ENCODE results near the gene RAB23. TPM values are rescaled to one million over a fixed set of nuclear protein-coding genes. Genes with fewer than 3 reads are reported as not detected.

Gene RAB23
- total RNA-seq, 1 donor from 2014 or later: 38.7 TPM

DNA sequence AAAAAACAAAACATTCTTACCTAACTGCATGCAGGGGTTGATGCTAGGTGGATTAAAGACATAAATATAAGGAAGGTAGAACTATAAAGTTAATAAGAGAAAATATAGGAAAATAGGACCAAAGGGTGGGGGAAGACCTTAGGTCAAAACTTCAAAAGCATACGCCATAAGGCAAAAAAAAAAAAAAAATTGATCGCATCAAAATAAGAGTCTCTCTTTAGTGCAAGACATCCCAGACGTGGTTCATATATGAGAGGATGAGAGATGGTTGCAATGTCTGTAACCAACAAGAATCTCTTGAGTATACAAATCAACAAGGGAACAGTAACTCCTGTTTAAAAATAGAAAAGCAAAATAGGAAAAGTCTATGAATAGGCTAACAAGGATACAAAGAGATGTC lies 41.5 kb downstream of the RAB23 start:
- no peak for DNase-seq

DNA sequence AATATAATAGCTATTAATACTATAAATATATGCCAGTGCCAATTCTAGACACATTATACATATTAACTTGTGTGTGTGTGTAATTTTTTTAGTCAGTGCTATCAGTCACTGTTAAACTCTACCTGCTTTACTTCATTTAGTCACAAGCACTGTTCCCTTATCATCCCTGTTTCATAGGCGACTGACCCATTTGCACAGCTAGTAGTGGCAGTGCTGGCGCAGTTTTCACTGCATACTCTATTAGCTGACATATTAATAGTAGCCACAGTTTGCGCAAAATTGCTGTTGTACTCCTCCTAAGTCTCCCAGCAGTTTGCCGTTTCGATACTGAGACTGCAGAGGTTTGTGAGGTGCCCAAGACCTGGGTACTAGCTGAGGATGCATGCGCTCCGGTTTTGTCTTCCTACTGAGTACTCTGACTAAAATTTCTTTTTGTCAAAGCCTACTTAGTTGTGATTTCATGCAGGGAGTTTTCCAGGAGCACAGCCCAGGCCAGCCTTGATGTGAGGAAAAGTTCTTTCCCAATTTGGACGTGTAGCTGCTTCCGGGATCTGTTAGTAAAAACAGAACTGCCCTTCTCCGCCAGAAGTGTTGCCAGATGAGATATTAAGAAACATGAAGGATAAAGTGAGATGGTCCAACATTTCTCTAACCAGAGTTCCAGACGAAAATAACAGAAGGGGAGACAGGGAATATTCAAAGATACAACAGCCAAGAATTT lies 44.4 kb downstream of the RAB23 start:
- DNase-seq: peak; percentile 61

DNA sequence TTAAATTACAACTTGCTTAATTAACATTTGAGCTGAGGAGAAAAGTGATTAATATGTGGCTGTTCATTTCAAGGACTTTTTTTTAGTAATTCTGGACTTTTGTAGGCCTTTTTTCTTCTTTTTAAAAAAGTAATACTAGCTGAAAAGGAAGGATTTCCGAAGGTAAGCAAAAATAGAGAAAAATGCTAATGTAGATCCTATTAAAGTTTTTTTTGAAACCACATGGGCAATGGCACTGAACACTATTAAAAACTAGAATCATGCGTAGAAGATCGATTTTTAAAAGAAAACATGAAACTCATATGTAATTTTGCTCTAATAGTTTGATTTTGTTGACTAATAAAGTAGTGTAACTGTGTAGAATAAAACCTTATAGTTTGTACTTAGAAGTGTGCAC lies 47.6 kb downstream of the RAB23 start:
- no peak for DNase-seq

GRCh38 chr6:57173886-57174510 lies 48.1 kb downstream of the RAB23 start:
- DNase-seq: peak; percentile 17

- DNase-seq: peak; percentile 42
Observed at GRCh38 chr6:57173056-57173885, 48.8 kb downstream of the RAB23 start.

DNA sequence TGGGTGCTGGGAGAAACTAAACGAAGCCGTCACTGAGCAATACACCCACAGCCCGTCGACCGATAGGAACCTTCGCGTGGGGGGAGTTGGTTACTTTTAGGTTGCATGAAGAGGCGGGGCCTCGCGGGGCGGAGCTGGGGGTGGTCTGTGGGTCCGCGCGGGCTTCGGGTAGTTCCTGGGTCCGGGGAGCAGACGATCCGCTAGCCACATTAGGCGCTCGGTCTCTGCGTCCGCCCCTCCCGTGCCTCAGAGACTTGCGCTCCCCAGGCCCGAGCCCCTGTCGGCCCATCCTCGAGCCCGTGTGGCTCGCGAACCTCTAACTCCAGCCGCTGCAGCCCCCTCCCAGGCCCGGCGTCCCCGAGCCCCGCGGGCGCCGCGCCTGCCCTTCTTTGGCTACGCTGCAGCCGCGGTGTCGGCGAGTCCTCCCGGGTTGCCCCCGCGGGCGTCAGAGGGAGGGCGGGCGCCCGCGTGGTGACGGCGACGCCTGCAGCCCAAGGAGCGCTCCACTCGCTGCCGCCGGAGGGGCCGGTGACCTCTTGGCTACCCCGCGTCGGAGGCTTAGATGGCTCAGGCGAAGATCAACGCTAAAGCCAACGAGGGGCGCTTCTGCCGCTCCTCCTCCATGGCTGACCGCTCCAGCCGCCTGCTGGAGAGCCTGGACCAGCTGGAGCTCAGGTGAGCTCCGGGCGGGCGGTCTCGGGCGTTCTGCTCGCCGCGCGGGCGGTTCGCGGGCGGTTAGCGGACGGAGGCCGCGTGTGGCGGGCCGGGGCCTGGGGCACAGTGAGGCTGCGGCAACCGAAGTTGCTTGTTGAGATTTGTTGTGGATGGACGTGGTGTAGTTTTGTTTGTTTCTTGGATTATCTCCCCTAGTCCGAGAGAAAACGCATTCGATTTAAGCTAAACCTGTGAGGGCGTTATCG lies 49.7 kb downstream of the RAB23 start, which contains the start of gene BAG2:
Gene BAG2, plus strand, starts transcription at position 191 of the 920 bp plus-strand sequence. Its CDS starts 372 bp downstream, at position 563.
- peak; percentile 91 for DNase-seq

GRCh38 chr6:57165080-57165479 lies 57.0 kb downstream of the RAB23 start:
- no peak for DNase-seq

GRCh38 chr6:57163956-57164355 lies 58.2 kb downstream of the RAB23 start:
- DNase-seq: no peak

- no peak for DNase-seq
Observed at GRCh38 chr6:57162516-57162915, 59.6 kb downstream of the RAB23 start.

DNA sequence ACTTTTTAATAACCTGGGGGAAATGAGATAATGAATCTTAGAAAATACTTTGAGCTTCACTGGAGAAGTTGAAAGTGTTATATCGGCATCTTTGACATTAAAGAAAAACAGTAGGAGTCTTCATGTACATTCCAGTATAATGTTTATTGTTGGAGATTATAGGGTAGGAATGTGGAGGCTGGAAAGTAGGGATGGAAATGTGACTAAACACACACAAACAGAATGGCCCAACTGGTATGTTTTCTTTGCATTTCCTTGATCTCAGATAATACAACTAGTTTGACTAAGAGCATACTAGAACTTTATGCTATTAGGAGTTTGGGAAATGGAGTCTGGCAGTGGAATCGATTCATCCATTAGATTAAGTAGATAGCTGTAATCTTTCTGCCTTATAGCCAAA lies 60.1 kb downstream of the RAB23 start:
- DNase-seq: no peak

- DNase-seq: no peak
Observed at GRCh38 chr6:57159127-57159526, 63.0 kb downstream of the RAB23 start.

- DNase-seq: no peak
Observed at GRCh38 chr6:57158658-57159057, 63.4 kb downstream of the RAB23 start.

- DNase-seq: no peak
Observed at GRCh38 chr6:57147955-57148858, 73.9 kb downstream of the RAB23 start.

DNA sequence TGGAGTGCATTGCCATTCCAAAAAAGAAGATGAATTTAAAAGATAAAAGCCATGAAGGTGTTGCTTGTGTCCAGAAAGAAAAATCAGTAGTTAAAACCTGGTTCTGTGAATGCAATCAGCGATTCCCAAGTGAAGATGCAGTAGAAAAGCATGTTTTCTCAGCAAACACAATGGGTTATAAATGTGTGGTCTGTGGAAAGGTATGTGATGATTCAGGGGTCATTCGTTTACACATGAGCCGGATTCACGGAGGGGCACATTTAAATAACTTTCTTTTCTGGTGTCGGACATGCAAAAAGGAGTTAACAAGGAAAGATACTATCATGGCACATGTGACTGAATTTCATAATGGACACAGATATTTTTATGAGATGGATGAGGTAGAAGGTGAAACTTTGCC lies 74.7 kb downstream of the RAB23 start:
- no peak for DNase-seq

DNA sequence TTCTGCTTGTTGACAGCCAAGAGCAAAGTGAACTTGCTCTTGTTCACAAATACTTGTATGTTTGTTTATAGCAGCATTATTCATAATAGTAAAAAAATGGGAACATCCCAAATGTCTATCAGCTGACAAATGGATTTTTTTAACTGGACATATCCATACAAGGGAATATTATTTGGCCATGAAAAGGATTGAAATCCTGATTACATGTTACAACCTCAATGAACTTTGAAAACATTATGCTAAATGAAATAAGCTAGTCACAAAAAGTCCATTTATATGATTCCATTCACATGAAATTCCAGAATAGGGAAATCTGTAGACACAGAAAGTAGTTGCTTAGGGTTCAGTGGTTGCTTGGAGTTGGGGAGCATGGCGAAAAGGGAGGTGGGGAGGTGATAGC lies 78.4 kb downstream of the RAB23 start:
- no peak for DNase-seq

GRCh38 chr6:57142178-57142525 lies 80.0 kb downstream of the RAB23 start:
- no peak for DNase-seq

DNA sequence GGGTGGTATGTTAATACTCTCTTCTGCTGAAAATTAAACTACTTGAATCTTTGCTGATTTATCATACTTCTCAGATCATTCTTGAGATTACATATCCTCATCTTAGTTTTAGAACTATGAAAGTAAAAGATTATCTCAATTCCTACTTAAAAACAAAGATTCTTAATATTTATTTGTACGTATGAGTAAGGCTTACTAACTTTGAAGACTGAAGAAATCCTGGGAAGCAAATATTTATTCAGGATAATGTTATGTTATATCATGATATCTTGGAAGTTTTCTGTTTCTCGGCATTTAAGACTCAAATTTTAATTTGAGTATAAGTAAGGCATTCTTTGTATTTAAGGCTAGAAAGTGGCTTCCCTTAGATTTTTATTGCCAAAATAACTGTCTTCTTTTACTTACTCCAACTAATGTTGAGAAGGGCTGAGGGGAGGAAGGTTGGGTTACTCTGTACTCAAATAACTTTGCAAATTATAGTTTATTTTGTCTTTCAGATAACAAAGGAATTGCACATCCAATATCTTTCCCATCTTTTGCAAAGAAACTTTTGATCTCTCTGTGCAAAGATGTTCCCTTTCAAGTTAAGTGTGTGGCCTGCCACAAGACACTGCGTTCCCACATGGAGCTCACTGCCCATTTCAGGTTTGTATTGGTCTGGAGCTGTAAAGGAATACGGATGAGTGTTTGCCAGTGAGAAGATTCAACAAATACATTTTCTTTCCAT lies 80.5 kb downstream of the RAB23 start:
- DNase-seq: no peak

- DNase-seq: no peak
Observed at GRCh38 chr6:57138026-57138425, 84.1 kb downstream of the RAB23 start.

DNA sequence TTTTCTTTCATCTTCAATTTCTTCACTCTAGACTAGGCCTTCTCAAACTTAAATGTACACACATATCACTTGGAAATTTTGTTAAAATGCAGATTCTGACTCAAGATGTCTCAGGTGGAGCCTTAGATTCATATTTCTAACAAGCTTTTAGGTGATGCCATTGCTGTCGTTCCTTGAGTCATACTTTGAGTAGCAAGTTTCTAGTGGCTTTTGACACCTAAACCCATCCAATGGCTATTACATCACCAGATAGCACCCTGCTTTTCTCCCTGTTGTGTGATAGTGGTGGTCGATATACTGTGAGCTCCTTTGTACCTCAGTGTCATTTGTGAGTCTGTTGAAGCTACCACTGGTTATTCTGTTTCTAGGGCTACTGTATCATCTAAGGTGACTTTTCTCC lies 84.8 kb downstream of the RAB23 start:
- DNase-seq: no peak

Data from tongue (tissue), 2 donors.